HepG2 (cell line): ENCODE data around the gene CTBP1. TPM values are rescaled to one million over a fixed set of nuclear protein-coding genes. Genes with fewer than 3 reads are reported as not detected.

Source experiments
- ATAC-seq: fragments of 200-7000 bp; cut with Tn5 transposase; 3 replicates; pipeline ENCODE4 v1.9.1; 2020; ENCODE audit warnings: mild to moderate bottlenecking, moderate library complexity
- BruUV-seq: library from RNA; stranded (reverse); fragments of 400-500 nt; replicated peaks from 2 replicates; lab custom pipeline; 2021; lab: Mats Ljungman, UMichigan
- CTCF ChIA-PET: fragments of 300-600 bp; formaldehyde crosslinking; extraction: SDS; loops from one replicate; lab custom pipeline; 2021; ENCODE audit warnings: low total read pairs, inconsistent platforms, low intra/inter-chr PET ratio; lab: Yijun Ruan, JAX
- POLR2A ChIA-PET: fragments of 350-600 bp; sonication (Branson Sonifier 250); formaldehyde crosslinking; loops from one replicate; lab custom pipeline; 2020; ENCODE audit warnings: antibody characterized with exemption, inconsistent platforms; lab: Yijun Ruan, JAX
- DNase-seq: peaks from one replicate; pipeline ENCODE4 v3.0.0-alpha.2; 2015; ENCODE audit warnings: low spot score
- FAIRE-seq: peaks from 3 replicates; lab custom pipeline; 2011; peaks lifted over from hg19 to GRCh38; lab: Jason Lieb, UNC
- H2AFZ ChIP-seq: one replicate; pipeline ENCODE4 v1.6.1; 2011; ENCODE audit warnings: low read length, inconsistent platforms
- H3K27ac ChIP-seq: fragments of 300-600 bp; 3 replicates; pipeline ENCODE4 v1.8.0; 2011; ENCODE audit warnings: mixed run types, mild to moderate bottlenecking, mixed read lengths, low read length, inconsistent platforms; ENCODE audit not compliant: insufficient read depth; ENCODE audit errors: extremely low read length
- H3K27me3 ChIP-seq, 2 experiments: fragments of 200-600 bp in 1 of 2; 2 replicates in 1 of 2; 3 replicates in 1 of 2; pipeline versions ENCODE4 v1.6.0 to v1.8.0; 2011; ENCODE audit warnings: low read length in 2 of 2, mild to moderate bottlenecking in 2 of 2, moderate library complexity in 2 of 2, inconsistent platforms in 1 of 2; ENCODE audit not compliant: insufficient read depth in 2 of 2, control insufficient read depth in 1 of 2
- H3K36me3 ChIP-seq, 2 experiments: fragments of 200-600 bp in 1 of 2; replicated peaks in 1 of 2; 2 replicates in 1 of 2; 3 replicates in 1 of 2; pipeline versions ENCODE4 v1.5.1 to v1.8.0; 2011; ENCODE audit warnings: low read length in 2 of 2, inconsistent platforms in 1 of 2; ENCODE audit not compliant: insufficient read depth in 2 of 2, control insufficient read depth in 1 of 2
- H3K4me1 ChIP-seq: 2 replicates; pipeline ENCODE4 v1.5.1; 2012; ENCODE audit warnings: low read length, inconsistent platforms; ENCODE audit not compliant: insufficient read depth
- H3K4me2 ChIP-seq: 2 replicates; pipeline ENCODE4 v1.6.0; 2011; ENCODE audit warnings: low read depth, low read length, inconsistent platforms
- H3K4me3 ChIP-seq, 3 experiments: fragments of 200-600 bp in 1 of 3; sonication (generic), shearing (Covaris generic) in 1 of 3; replicated peaks in 1 of 3; 2 replicates each; pipeline ENCODE4 v1.5.1; 2011 to 2016; ENCODE audit warnings: low read length in 3 of 3, inconsistent platforms in 2 of 3, low read depth in 2 of 3, mild to moderate bottlenecking in 2 of 3, control low read depth in 1 of 3, mixed read lengths in 1 of 3; ENCODE audit not compliant: insufficient read depth in 1 of 3
- H3K79me2 ChIP-seq: one replicate; pipeline ENCODE4 v1.6.1; 2011; ENCODE audit warnings: low read length, inconsistent platforms; ENCODE audit not compliant: insufficient read depth
- H3K9ac ChIP-seq: 2 replicates; pipeline ENCODE4 v1.6.0; 2011; ENCODE audit warnings: mild to moderate bottlenecking, low read depth, low read length, inconsistent platforms; ENCODE audit not compliant: insufficient read depth
- H3K9me3 ChIP-seq: 2 replicates; pipeline ENCODE4 v1.5.1; 2012; ENCODE audit warnings: mild to moderate bottlenecking, low read length
- H4K20me1 ChIP-seq: 2 replicates; pipeline ENCODE4 v1.6.0; 2011; ENCODE audit warnings: inconsistent platforms, mild to moderate bottlenecking, low read length, moderate library complexity; ENCODE audit not compliant: insufficient read depth
- FOXA3 ChIP-seq: IDR thresholded peaks from 2 replicates; pipeline ENCODE4 v1.6.1; 2016; ENCODE audit warnings: missing genetic modification reagents, missing compliant biosample characterization
- FOXK1 ChIP-seq: sonication (generic); formaldehyde crosslinking; IDR thresholded peaks from 2 replicates; pipeline ENCODE4 v1.4.0; 2020; ENCODE audit warnings: low read depth, missing genetic modification reagents, borderline replicate concordance
- HNRNPL ChIP-seq: fragments of 200-400 bp; formaldehyde crosslinking; IDR thresholded peaks from 2 replicates; pipeline ENCODE4 v1.6.1; 2017; ENCODE audit warnings: mild to moderate bottlenecking, low read depth, low read length
- WGBS: methylation state at CpG from one replicate; pipeline ENCODE4 v1.1.6; 2017; ENCODE audit warnings: low lambda C conversion rate; 5-methylcytosine and 5-hydroxymethylcytosine counted together
- in situ Hi-C: cut with HindIII; loops from 2 replicates; pipeline ENCODE4 v1.10.0; 2017; ENCODE audit warnings: low pct_unique_long_range_greater_than_20kb; ENCODE audit not compliant: extremely low pct_ligation_motif_present
- intact Hi-C: fragments of 100-400 bp; cut with micrococcal nuclease; formaldehyde crosslinking; loops from one replicate; pipeline ENCODE4 v1.10.0; 2022; ENCODE audit not compliant: unreplicated experiment
- polyA plus RNA-seq, 8 experiments: library from polyadenylated mRNA; depleted of rRNA in 3 of 8; stranded (reverse) in 7 of 8; unstranded in 1 of 8; fragments of >200 nt; fragmentation: Illumina TruSeq in 4 of 8; extraction: Trizol in 4 of 8; gene quantifications; 2 replicates each; pipeline versions ENCODE4 v1.2.1 to v1.2.3, GENCODE V29; 2011 to 2016; ENCODE audit warnings: low read depth in 4 of 8, missing spikeins in 1 of 8, mixed read lengths in 1 of 8; ENCODE audit not compliant: insufficient read depth in 1 of 8
- total RNA-seq, 5 experiments: library from RNA; depleted of rRNA; stranded (reverse); fragments of >200 nt; fragmentation: Illumina TruSeq; extraction: Trizol; gene quantifications; 2 replicates each; pipeline ENCODE4 v1.2.3, GENCODE V29; 2016; ENCODE audit warnings: low read depth in 1 of 5

The CTBP1 gene
- total and polyA plus RNA-seq, 2 of the 13 experiments (the other 11 are each of a cell fraction or from before 2014, with no cell fraction given): 78.5 to 112 TPM

DNA sequence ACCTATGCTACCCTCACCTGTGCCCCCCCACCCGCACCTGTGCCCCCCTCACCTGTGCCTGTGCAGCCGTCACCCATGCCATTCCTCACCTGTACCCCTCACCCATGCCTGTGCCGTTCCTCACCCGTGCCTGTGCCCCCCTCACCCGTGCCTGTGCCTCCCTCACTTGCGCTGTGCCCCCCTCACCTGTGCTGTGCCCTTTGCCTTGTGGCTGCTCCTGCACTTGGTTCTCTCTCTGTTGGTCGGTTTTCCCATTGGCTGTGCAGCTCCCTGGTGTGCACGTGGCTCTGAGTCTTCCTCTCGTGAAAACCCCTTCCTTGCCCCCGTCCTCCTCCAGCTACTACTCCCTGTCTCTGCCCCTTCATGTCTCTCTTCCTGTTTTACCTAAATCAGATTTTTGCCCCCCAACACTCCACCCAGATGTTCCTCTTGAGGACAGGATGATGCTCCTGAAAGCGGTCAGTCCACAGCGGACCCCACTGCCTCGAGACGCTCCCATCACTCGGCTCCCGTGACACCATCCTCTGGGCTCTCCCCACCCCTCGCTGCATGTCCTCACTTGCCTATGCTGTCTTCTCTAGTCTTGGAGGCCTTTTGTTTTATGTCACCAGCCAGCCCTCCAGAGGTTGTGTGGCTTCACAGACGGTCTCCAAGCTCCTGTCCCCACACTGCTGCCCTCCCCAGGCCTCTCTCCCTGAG lies 47.5 kb upstream of the CTBP1 start:
- no peak overlapping the region for H3K4me2 ChIP-seq
- CTCF ChIA-PET: no interaction called here
- in situ Hi-C loops: no loop called here

DNA sequence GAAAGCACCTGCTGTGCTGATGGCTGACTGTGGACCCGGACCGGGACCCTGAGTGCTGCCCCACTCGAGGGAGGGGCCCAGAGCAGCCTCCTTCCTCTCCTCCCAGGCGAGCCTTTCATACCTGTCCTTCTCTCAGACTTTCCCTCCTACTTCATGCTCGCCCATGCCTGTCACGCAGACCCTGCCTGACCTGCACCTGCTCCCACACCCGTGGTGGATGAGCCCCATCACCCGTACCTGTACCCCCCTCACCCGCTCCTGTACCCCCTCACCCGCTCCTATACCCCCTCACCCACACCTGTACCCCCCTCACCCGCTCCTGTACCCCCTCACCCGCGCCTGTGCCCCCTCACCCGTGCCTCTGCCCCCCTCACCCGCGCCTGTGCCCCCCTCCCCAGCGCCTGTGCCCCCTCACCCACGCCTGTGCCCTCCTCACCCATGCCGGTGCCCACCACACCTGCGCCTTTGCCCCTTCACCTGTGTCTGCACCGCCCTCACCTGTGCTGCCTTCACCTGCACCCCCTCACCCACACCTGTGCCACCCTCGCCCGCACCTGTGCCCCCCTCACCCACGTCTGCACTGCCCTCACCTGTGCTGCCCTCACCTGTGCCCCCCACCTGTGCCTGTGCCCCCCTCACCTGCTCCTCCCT lies 46.6 kb upstream of the CTBP1 start:
- Histone ChIP-seq H3K4me2 (no peak overlapping the region), H3K9me3 (no peaks in the 10 kb centered on the region), H3K4me3 (no peak overlapping the region), H3K27me3 (no peaks in the 10 kb centered on the region; a peak in 1 of 5 replicates), H3K4me1 (peaks cover 30% of the 10 kb centered on the region), H3K79me2 (peaks cover 88% of the 10 kb centered on the region), H3K36me3 (peaks cover 22 to 30% of the 10 kb centered on the region in 2 experiments; a peak in 4 of 5 replicates), H4K20me1 (peaks cover 62% of the 10 kb centered on the region), H3K27ac (no peak overlapping the region), H3K9ac (no peak overlapping the region), H2AFZ (no peak overlapping the region)
- no TSS peak for BruUV-seq
- no peak for FAIRE-seq
- intact Hi-C loops (no loop called here), in situ Hi-C loops (no loop called here)
- POLR2A ChIA-PET: no interaction called here
- ATAC-seq: no peak
- no peak for TF ChIP-seq FOXA3
- TF ChIP-seq HNRNPL: peak; percentile 62; the same call in 1 of the 2 replicates
- CTCF ChIA-PET: no interaction called here
- 89% methylated on average over 24 of the region's 24 CpGs for WGBS
- no peak for DNase-seq

More for the DNA sequence above, 47.5 kb upstream of the CTBP1 start:
- H4K20me1 ChIP-seq: peaks cover 58% of the 10 kb centered on the region
- POLR2A ChIA-PET: no interaction called here
- H2AFZ ChIP-seq: no peak overlapping the region
- no peak overlapping the region for H3K4me3 ChIP-seq
- ATAC-seq: no peak
- WGBS: 90% methylated on average over 18 of the region's 18 CpGs
- H3K27me3 ChIP-seq: no peaks in the 10 kb centered on the region
- H3K4me1 ChIP-seq: peaks cover 24% of the 10 kb centered on the region
- intact Hi-C loops: no loop called here
- no peak overlapping the region for H3K9ac ChIP-seq
- peaks cover 87% of the 10 kb centered on the region for H3K79me2 ChIP-seq
- TF ChIP-seq FOXK1 (CRISPR knock-in tag): no peak
- TF ChIP-seq HNRNPL: 0 out of 2 replicates have a peak, but pooled peaks have one; percentile 1
- peaks cover 22 to 38% of the 10 kb centered on the region in 2 experiments; a peak in 4 of 5 replicates for H3K36me3 ChIP-seq
- DNase-seq: no peak
- FAIRE-seq: no peak
- no TSS peak for BruUV-seq
- H3K9me3 ChIP-seq: no peaks in the 10 kb centered on the region
- H3K27ac ChIP-seq: no peak overlapping the region
